T1000 (cell line): ENCODE results near the gene PCSK4.

ENCODE experiments used
- DNase-seq: peaks from one replicate; lab custom pipeline; 2025; ENCODE audit warnings: mixed read lengths; lab: John Stamatoyannopoulos, UW

Gene PCSK4

GRCh38 chr19:1470305-1471009 lies 19.7 kb downstream of the PCSK4 start:
- DNase-seq, result no peak

- DNase-seq, result no peak
These were observed 20.2 kb downstream of the PCSK4 start for GRCh38 chr19:1470055-1470304.

GRCh38 chr19:1469255-1470054 lies 20.7 kb downstream of the PCSK4 start:
- DNase-seq, result no peak

- no peak for DNase-seq
These were observed 21.3 kb downstream of the PCSK4 start for GRCh38 chr19:1468821-1469254.

GRCh38 chr19:1468274-1468820 lies 21.8 kb downstream of the PCSK4 start:
- DNase-seq, result no peak

- no peak for DNase-seq
These were observed 22.5 kb downstream of the PCSK4 start for GRCh38 chr19:1467490-1468273.

GRCh38 chr19:1467215-1467489 lies 23.0 kb downstream of the PCSK4 start:
- no peak for DNase-seq

- DNase-seq, result no peak
These were observed 23.5 kb downstream of the PCSK4 start for GRCh38 chr19:1466461-1467214.

GRCh38 chr19:1466018-1466460 lies 24.1 kb downstream of the PCSK4 start:
- DNase-seq, result no peak

- no peak for DNase-seq
These were observed 24.7 kb downstream of the PCSK4 start for GRCh38 chr19:1465191-1466016.

- DNase-seq, result no peak
These were observed 28.3 kb downstream of the PCSK4 start for GRCh38 chr19:1461862-1462261.

GRCh38 chr19:1460033-1460995 lies 29.8 kb downstream of the PCSK4 start:
- no peak for DNase-seq

GRCh38 chr19:1459479-1459878 lies 30.7 kb downstream of the PCSK4 start:
- no peak for DNase-seq

GRCh38 chr19:1457892-1458291 lies 32.3 kb downstream of the PCSK4 start:
- no peak for DNase-seq

- DNase-seq, result no peak
These were observed 33.0 kb downstream of the PCSK4 start for GRCh38 chr19:1457031-1457739.

- no peak for DNase-seq
These were observed 33.8 kb downstream of the PCSK4 start for GRCh38 chr19:1456121-1456900.

- peak; percentile 91 for DNase-seq
These were observed 34.6 kb downstream of the PCSK4 start for GRCh38 chr19:1455336-1456120.

GRCh38 chr19:1455002-1455335 lies 35.2 kb downstream of the PCSK4 start:
- no peak for DNase-seq
